ENCODE results near the gene SNX27.
"Not testable (repeated sequence)": the region's sequence is repeated elsewhere in the genome, so short reads cannot be mapped to it uniquely, and the experiment has no call there.

Gene SNX27

DNA sequence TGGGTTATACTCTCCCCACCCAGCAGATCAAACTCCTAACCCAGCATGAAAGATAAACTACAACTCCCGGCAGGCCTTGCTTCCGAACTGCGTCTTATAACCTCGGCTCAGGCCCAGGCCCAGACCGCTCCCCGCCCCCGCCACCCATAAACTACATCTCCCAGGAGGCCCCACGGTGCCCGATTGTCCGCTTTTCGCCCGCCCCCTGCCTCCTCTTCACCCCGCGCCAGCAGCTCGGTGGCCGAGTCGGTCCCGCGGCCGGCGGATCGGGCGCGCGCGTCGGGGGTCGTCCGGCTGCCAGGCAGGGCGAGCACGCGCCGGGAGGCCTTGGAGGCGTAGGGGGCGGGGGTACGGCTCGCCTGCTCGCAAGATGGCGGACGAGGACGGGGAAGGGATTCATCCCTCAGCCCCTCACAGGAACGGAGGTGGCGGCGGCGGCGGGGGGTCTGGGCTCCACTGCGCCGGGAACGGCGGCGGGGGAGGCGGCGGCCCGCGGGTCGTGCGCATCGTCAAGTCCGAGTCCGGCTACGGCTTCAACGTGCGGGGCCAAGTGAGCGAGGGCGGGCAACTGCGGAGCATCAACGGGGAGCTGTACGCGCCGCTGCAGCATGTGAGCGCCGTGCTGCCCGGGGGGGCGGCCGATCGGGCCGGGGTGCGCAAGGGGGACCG lies at the start of gene SNX27:
Gene SNX27, plus strand, starts transcription at position 219 of the 669 bp plus-strand sequence. Its CDS starts 152 bp downstream, at position 371.
- peak; percentile 97 for DNase-seq (ENCODE audit: low spot score)

DNA sequence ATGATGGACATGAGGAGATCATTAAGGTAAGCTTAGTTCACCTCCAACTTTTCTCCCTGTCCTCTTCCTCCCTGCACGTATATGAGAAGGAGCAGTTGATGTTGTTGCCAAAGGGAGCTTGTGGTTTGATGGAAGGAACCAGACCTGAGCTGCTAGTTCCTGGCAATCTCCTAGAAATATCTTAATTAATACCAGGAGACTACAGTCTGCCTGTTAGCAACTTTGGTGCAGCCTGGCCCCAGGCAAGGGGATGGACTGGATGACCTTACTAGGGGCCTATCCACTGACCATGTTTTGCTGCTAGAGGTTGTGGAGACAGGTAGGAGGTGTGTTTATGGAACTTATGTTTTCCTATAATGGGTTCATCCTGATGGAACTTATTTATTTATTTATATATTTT lies 49.2 kb upstream of the SNX27 start:
- DNase-seq (ENCODE audit: low spot score): no peak

DNA sequence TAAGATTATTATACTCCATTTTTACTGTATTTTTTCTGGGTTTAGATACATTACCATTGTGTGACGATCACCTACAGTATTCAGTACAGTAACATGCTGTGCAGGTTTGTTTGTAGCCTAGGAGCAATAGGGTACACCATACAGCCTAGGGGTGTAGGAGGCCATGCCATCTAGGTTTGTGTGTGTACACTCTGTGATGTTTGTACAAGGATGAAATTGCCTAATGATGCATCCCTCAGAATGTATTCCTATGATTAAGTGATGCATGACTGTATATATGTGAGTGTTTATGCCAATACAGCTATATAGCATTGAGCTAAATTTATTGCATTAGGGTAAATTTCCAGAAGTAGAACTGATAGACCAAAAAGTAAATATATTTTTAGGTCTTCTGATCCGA lies 48.5 kb upstream of the SNX27 start:
- no peak for DNase-seq (ENCODE audit: low spot score)

GRCh38 chr1:151565502-151566189 lies 46.2 kb upstream of the SNX27 start:
- no peak for DNase-seq (ENCODE audit: low spot score)

DNA sequence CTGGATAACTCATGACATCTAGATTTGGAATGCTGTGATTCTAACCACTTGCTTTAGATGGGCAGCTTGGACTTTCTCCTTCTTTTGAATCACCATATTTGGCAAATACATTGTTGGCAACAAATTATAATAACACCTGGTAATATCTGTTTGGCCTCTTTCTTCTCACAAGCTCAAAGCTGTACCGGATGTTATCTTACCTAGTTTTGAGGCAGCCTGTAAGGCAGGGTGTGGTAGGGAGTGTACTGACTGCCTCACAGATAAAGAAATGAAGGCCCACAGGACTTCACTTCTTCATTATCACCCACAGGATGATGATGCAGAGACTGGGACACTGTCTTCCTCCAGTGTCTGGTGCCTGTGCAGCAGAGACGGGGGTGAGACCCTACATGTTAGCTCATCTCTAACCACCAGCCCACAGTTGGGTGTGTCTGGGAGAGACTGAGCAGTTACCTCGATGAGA lies 43.2 kb upstream of the SNX27 start:
- DNase-seq (ENCODE audit: low spot score): peak; percentile 29

DNA sequence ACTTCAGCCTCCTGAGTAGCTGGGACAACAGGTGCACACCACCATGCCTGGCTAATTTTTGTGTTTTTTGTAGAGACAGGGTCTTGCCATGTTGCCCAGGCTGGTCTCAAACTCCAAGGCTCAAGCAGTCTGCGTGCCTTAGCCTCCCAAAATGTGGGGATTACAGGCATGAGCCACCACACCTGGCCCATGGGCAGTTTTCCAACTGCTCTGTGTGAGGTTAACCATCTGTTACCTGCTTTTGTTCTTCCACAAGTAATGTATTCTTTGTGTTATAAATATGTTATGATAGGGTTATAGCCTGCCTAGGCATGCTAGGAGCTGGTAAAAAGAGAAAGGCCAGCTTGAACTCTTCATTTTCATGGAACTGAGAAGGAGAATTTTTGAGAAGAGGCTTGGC lies 41.0 kb upstream of the SNX27 start:
- peak; percentile 66 for DNase-seq (ENCODE audit: low spot score)

- no peak for DNase-seq (ENCODE audit: low spot score)
Observed at GRCh38 chr1:151574575-151575529, 37.0 kb upstream of the SNX27 start.

GRCh38 chr1:151577173-151577572 lies 34.7 kb upstream of the SNX27 start:
- DNase-seq (ENCODE audit: low spot score): no peak

- no peak for DNase-seq (ENCODE audit: low spot score)
Observed at GRCh38 chr1:151578941-151579340, 32.9 kb upstream of the SNX27 start.

GRCh38 chr1:151579436-151580225 lies 32.2 kb upstream of the SNX27 start:
- DNase-seq (ENCODE audit: low spot score): no peak

DNA sequence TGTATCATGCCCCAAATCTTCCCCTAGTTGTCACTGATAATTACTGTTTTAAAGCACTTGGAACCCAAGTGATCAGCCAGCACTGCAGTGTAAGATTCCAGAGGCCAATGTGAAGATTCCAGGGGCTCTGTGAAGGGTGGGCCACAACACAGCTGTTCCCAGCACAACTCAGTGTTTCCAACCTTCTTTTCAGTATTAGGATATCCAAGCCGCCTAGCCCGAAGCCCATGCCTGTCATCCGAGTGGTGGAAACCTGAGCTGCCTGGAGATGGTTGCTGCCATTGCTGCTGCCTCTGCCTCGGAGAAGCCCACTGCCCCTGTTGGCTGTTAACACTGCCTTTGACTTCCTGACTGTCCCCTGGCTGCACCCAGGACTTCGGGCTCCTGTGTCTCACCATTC lies 30.4 kb upstream of the SNX27 start:
- no peak for DNase-seq (ENCODE audit: low spot score)

GRCh38 chr1:151581921-151582320 lies 29.9 kb upstream of the SNX27 start:
- no peak for DNase-seq (ENCODE audit: low spot score)

DNA sequence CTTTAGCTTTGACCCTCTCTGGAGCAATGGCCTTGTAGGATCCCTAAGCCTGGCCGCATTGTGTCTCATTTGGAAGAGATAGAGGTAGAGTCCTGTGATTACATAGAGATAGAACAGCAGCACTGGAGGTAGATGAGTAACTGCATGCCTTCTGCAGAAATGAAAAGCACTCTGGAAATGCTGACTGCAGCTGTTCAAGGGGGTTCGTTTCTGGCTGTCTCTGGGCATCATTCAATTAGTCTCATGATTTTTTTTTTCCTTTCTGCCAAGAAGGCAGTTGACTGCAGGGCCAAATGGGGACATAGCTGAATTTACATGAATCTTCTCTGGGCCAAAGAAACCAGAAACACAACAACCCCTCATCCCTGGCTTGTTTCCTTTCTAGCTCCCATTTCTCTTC lies 28.1 kb upstream of the SNX27 start:
- DNase-seq (ENCODE audit: low spot score): no peak

DNA sequence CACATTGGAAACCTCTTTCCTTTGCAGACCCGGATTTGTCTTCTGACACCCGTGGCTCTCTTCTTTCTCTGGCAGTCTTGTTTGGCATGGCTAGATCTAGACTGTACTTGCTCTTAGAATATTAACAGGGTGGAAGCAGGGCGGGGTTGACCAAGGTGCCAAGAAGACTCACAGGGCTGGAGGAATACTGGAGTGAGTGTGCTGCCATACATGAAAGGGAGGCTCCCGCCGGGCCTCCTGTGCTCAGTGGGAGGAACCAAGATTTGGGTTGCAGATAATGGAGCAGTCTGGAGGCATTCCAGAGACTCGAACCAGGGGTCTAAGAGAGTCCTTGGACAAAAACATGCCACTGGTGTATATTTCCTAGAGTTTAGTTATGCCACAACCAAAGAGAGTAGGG lies 27.6 kb upstream of the SNX27 start:
- DNase-seq (ENCODE audit: low spot score): no peak

- DNase-seq (ENCODE audit: low spot score): no peak
Observed at GRCh38 chr1:151584780-151585179, 27.1 kb upstream of the SNX27 start.

DNA sequence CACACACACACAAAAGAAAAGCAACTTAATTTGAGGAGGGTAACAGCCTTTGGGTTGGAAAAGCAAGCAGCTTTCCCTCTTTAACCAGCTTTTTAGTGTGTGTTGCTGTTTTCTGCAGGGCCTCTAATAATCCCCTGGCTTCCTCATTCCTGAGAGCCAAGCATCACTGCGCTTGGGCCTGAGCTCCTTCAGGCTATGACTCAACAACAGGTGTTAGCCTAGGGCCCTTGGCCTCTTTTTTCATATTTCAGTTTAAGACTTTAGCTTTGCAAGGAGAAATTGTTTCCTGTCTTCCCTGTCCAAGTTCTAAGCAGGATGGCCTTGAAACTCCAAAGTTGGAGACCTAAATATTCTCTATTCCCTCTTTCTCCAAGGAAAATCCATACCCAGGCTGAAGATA lies 26.2 kb upstream of the SNX27 start:
- no peak for DNase-seq (ENCODE audit: low spot score)

GRCh38 chr1:151590961-151591360 lies 20.9 kb upstream of the SNX27 start:
- no peak for DNase-seq (ENCODE audit: low spot score)

DNA sequence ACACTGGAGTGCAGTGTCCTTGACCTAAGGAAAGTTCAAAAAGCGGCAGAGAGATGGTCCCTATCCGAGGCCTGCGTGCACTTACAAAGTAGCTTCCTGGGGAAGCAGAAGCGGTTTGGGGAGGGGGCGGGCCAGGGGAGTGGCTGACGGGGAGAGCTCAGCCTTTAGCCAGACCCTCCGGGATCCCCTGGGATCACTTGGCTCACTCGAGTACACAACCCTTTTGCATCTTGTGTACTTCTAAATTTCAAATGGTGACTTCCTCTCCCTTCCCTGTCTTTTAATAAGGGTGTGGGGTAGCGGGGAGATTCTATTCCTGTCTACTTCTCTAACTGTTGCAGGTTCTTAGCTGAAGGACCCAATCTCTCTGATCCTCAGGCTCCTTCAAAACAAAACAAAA lies 18.1 kb upstream of the SNX27 start:
- no peak for DNase-seq (ENCODE audit: low spot score)

GRCh38 chr1:151594143-151594625 lies 17.7 kb upstream of the SNX27 start:
- DNase-seq (ENCODE audit: low spot score): peak; percentile 82

- no peak for DNase-seq (ENCODE audit: low spot score)
Observed at GRCh38 chr1:151596166-151596953, 15.5 kb upstream of the SNX27 start.

- DNase-seq (ENCODE audit: low spot score): not testable (repeated sequence)
Observed at GRCh38 chr1:151602550-151602949, 9.3 kb upstream of the SNX27 start.

All from cerebellar cortex (tissue), 1 donor.